NCI-H345 treated with DMSO at 0.1 percent for 48 hours (cell line): Measurements from ENCODE around the gene ADRA2B.
A peak's percentile ranks its signal among the peaks of the same experiment; 100 is the strongest.
"Not testable (repeated sequence)": the region's sequence is repeated elsewhere in the genome, so short reads cannot be mapped to it uniquely, and the experiment has no call there.

ENCODE experiments used
- DNase-seq: peaks from one replicate; lab custom pipeline; 2025; ENCODE audit not compliant: unreplicated experiment; lab: John Stamatoyannopoulos, UW

The ADRA2B gene

DNA sequence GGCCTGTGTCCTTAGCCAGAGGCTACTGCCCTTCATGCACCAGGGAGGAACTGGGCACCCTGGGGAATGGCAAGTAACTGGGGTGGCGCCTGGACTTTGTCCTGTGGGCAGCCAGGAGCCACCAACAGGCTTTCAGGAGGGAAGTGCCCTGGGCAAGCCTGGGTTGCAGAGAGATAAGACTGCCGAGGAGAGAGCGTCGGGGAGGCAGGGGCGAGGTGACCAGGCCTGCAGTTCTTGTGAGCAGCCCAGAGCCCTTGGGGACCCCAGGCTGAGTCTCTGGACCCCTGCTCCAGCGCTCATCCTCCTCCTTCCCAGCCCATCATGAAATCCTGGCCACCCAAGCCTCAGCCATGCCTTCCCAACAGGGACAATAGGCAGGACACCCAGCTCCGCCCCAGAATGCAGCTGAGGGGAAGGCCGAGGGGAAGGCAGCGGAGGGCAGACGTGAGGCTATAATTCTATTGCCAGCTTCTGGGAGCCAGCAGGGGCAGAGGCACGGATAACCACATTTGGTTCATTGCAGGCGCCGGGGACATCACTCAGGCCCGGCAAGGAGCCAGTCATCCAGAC lies 25.1 kb downstream of the ADRA2B start:
- no peak for DNase-seq

DNA sequence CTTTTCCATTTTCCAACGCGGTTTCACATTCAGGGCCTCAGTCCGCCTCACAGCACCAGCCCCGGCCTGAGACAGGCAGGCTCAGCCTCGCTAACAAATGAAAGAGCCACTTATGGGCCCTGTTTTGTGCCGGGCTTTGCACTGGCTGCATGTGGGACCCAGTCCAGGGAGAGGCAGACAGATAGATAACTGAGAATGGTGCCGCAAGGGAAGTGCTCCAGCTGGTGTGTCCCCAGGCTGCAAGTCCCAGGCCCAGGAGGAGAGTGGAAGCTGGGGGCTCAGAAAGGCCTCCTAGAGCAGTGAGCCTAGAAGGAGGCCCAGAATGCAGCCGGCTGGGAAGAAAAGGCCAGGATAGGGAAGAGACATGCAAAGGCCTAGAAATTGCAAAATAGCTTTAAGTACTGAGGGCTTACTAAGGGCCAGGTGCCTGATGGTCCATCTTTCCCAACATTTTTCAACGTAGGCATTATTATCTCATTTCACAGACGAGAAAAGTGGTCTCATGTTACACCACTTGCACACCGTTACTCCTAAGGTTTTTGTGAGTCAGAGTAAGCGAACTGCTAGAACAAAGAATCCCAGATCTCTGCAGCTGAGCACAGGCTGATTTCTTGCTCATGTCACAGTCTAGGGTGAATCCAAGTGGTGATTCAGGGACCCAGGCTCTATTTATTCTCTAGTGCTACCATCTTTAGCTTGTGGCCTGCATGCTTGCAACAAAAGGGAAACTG lies 26.0 kb downstream of the ADRA2B start:
- no peak for DNase-seq

DNA sequence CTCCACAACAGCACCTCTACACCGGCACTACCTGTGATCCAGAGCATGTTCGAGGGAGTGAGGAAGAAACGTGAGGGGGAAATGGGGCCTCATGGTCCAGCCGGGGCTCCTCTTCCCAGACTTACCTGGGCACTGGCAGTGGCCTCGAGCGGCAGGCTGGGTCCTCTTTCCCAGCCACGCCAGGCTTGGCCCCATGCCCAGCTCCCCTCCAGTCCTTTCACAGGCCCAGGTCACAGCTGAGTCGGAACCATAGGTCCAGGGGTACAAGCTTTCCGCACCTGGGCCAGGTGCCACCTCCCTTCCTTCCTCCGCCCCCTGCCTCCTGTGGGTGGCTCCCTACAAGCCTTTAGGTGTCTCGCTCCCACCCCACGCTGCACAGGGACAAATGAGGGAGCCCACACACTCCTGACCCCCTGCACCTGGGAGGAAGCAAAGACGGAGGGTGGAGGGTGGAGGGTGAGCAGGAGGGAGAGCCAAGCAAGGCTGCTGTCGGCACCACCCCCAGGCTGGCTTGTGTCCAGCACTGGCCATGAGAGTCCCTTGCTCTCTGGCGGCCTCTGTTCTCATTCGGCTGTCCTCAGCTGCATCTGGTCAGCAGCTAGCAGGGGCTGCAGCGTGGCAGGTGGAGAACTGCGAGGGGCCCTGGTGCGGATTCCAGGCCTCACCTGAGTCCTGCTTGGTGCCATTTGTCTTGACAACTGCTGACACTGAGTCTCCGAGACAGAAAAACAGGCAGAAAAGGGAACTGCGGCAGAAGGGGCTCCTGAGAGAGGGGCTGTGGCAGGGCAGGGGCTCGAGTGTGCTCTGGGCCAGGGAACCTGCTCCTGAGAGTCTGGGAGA lies 26.8 kb downstream of the ADRA2B start:
- no peak for DNase-seq

DNA sequence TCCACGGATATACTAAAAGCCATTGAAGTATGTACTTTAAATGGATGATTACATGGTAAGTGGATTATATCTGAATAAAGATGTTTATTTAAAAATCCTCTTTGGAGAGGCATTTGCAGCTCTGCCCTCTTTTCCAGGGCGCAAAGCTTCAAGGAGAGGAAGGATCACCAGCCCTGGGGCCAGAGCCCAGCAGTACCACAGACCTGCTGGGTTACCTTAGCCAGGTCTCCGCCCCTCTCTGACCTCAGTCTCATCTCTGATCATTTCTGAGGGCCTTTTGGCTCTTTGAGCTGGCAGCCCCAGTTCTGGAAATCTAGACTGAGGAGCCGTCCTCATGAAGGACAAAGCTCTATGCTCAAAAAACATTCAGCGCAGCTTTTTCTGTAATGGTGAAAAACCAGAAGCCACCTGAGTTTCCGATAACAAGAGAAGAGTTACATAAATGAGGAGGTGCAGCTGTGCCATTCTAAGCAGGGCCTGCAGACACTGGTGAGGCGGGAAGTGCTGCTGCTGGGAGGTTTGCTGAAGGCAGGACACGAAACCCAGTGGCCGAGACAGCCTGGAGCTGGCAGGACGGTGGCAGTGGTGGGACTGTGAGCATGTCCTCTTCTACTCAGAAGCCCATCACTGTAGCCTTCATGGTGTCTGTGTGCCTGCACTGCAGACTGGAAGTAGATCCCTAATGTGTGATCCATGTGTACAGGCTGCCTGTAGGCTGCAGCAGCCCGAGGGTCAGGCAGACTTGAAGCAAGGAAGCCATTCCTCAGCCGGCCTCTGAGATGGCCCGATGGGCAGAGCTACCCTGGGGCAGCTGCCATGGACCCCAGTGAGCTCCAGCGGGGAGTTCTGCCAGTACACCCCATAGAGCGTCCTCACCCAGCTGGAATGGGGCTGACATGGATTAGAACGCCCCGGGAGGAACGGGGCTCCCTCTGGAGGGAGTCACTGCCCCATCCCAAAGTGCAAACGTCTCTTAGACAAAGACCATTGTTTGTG lies 27.7 kb downstream of the ADRA2B start:
- peak; percentile 22 for DNase-seq

DNA sequence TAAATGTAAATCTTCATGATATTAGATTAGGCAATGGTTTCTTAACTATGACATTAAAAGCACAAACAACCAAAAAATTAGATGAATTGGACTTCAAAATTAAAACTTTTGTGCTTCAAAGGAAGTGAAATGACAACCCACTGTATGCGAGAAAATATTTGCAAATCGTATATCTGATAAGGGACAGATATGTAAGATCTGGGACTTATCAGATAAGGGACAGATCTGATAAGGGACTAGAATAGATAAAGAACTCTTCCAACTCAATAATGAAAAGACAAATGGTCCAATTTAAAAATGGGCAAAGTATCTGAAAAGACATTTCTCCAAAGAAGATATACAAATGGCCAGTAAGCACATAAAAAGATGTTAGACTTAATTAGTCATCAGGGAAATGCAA lies 29.2 kb downstream of the ADRA2B start:
- DNase-seq, result no peak

DNA sequence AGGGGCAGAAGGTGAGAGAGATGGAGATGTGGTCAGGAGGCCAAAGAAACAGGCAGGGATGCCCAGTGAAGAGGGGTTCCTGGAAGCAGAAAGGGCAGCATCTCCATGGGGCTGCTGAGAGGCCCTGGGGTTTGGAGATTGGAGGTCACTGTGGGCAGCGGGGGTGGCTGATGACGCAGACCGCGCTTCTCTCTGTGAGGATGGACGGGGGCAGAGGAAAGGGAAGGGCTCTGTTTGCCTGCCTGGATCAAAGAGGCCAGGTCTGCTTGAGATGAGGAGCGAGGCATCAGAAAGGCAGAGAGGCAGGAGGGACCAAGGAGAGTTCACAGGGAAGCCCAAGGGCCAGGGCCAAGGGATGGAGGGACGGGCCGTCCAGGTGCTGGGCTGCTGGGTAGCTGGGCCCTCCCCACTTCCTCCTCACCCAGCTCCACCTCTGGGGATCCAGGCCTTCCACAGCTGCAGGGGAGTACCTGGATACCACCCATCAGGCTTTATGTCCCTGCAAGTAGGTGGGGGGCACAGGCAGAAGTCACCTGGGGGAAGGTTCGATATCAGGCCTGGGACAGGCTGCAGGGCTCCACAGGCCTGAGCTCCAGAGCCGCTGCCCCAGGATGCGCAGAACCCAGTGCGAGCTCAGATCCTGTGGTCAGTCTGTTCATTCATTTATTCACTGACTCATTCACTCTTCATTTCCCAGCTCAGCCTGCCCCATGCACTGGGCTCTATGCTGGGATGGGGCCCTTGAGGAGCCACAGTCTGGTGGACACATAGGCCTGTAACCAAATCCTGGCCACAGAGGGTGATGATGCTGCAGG lies 30.6 kb downstream of the ADRA2B start:
- DNase-seq, result no peak

DNA sequence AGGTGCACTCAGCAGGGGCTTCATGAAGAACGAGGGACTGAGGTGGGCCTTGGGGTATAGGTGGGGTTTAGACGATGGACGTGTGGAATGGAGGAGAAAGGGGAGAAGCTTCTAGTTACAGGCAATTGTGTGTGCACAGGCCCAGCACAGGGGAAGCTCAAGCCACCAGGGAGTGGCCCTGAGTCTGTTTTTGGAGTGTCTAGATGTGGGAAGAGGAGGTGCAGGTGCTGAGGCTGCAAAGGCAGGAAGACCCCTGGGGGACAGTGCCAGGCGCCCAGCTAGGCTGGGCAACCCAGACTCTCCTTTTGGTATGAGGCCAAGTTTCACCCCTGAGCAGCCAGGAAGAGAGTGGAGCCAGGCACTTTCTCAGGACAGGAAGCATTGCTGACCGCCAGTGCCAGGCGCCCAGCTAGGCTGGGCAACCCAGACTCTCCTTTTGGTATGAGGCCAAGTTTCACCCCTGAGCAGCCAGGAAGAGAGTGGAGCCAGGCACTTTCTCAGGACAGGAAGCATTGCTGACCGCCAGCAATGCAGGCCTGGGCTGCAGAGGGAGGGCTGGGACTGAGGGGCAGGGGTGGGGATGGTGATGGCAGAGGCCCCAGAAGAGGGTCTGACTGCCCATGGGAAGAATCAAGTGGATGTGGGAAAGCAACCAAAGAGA lies 31.4 kb downstream of the ADRA2B start:
- not testable (repeated sequence) for DNase-seq

DNA sequence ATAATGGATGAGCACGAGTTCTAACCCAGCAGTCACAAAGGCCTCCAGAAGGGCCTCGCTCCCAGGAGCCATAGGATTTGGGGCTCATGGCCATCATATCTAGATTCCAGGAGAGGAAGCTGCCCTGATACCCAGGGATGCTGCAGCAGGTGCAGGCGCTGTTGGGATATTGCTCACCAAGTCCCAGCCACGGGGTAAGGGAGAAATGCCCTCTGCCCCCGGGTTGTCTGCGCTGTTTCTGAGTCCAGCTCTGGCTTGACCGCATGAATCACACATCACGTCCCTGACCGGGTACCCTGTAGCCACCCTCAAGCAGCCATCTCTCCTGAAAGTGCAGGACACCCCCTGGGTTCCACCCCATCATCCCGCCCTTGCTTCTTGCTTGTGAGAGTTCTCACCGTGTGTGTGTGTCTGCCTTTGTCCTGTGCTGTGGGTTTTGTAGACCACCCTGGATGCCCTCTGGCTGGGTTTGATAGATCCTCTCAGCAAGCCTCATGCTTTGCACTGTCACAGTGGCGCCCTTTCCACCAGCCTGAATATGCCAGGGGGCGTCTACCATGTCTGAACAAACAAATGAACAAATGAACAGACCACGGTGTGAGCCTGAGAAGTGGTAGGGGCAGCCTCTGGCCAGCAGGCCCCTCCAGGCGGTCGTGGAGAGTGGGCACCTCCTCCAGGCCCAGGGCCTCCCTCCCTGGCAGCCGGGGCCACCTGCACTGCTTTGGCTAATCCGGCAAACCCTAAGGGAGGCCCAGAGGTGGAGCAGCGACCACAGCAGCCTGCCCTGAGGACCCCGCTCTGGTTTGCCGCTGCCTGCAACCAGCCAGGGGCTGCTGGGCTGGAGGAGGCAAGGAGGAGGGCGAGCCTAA lies 32.1 kb downstream of the ADRA2B start:
- DNase-seq, result no peak

DNA sequence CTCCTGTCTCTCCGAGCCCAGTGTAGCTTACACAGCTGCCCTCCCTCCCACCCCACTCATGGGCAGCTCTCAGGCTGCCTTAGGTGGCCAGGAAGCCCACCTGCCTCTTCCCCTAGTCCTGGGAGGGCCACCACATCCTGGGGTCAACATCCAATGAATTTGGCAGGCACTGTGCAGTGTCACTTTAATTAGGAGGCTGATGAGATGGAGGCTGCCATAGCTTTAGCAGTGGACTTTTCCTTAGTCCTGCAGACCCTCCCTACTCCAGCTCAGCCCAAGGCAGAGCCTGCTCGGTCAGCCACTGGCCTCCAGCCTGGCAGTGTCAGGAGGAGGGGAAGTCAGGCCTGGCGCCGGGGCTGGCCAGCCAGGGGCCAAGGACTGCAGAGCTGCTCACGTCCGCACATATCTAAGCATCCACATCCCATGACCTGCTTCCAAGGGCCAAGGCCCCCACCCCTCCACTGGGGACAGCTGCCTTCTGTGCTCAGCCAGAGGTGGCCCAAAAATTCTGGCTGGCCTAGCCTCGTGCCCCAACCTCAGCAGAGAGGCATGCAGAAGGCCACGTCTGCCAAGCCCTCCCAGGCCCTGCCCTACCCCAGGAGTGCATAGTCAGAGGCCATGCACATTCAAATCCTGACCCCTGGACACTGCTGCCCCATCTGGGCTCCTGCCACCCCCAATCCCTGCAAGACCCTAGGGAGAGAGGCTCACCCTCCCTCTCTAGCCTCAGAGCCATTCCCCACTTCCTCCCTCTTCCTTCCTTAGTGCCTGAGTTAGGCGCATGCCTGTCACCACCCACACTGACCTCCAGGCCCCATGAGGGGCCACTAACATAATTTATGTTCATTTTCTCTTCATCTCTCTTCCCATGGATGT lies 33.1 kb downstream of the ADRA2B start:
- no peak for DNase-seq

DNA sequence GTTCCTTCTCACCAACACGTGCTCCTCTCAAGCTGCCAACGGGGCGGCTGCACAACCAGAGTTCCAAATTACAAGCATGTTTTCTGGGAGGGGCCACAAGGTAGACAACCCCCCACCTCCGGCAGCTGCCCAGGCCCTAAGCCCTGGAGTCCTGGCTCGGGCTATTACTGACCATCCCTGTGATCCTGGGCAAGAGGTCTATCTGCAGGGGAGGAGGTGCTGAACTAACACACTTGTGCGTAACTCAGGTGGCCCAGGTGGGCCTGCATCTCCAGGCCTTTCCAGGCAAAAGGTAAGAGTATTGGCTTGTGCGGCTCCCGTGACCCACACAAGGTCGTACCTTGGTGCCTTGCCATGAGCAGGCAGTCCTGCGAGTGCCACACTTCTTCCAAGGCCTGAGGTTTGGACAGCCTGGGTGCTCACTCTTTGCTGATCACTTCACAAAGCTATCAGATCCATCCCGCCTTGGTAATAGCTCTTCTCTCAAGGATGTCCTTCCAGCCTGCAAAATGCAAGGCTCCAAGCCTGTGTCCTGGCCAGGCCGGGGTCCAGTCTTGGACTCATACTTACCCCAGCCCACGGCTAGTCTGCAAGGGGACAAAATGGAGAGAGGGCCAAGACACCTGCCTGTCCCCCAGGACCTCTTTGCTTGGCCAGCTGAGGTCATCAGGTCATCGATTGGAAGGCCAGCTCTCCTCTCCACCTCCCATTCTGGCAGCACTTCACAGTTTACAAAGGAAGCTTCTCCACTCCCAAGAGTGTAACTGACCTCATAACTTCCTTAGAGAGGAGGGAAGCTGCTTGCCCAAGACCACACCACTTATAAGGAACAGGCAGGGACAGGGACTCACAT lies 33.9 kb downstream of the ADRA2B start:
- DNase-seq, result no peak

DNA sequence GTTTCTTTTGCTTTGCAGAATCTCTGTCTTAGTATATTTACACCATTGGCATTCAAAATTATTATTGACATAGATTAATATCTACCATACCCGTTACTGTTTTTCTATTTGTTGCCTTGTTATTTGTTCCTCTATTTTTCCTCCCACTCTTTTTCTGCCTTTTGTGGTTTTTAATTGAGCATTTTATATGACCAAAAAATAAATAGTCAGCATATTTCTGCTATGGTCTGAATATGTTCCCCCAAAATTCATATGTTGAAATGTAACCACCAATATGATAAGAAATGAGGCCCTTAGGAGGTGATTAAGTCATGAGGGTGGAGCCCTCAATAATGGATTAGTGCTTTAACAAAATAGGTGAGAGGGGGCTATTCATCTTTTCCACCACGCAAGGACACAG lies 35.3 kb downstream of the ADRA2B start:
- DNase-seq, result no peak

DNA sequence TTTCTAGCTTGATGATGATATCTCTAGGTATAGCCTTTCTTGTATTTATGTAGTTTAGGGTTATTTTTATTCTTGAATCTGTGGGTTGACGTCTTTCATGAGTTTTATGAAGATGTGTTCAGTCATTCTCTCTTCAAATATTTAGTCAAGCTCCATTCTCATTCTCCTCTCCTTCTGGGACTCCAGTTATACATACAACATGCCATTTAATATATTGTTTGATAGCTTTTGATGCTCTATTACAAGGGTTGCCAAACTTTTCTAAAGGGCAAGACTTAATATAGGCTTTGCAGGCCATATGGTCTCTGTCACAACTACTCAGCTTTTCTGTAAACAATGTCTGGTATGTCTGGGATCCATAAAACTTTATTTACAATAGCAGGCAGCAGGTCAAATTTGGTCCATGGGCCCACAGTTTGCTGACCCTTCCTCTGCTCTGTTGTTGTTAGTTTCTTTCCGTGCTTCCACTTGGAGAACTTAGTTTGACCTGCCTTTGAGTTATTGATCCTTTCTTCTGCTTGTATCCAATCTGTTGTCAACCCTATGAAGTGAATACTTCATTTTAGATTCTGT lies 41.1 kb downstream of the ADRA2B start:
- DNase-seq, result no peak

DNA sequence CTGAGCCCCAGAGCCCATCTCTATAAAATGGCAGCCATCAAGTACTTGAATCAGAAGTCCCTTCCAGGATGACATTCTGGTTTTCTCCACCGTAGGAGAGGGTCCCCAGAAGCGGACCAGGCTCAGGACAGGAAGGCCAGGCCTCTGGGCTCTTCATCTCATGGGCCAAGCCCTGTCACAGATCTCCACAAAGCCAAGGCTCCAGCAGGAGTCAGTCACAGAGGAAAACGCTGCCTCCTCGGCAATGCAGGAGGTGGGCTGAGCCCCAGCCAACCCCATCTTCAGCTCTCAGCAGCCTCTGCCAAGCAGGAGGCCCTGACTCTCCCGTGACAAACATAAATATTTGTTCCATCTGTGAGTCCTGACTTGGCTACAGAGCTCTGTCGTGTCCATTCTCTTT lies 42.2 kb downstream of the ADRA2B start:
- DNase-seq, result no peak

DNA sequence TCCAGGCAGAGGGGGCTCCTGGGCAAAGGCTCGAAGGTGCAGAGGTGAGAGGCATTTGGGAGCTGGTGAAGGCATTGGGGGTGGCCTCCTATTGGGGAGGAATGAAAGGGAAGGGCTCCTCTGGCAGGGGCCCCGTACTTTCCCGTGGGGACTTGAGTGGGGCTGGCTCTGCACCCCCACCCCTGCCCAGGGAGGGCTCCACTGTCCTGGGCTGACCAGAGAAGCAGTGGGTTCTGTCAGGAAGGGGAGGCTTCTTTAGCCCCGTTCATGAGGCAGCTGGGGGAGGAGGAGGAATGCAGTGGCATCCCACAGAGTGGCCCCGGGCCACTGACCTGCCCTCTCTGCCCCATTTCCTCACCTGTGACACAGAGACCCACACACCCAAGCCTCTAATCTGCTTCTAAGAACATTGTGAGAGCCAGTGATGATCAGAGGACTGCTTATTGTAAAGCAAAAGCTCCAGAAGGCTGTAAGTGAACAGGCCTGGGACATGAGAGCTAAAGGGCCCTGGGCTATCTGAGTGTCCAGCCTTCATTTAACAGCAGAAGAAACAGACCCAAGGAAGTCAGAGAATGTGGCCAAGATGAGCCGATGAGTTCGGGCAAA lies 43.1 kb downstream of the ADRA2B start:
- no peak for DNase-seq

DNA sequence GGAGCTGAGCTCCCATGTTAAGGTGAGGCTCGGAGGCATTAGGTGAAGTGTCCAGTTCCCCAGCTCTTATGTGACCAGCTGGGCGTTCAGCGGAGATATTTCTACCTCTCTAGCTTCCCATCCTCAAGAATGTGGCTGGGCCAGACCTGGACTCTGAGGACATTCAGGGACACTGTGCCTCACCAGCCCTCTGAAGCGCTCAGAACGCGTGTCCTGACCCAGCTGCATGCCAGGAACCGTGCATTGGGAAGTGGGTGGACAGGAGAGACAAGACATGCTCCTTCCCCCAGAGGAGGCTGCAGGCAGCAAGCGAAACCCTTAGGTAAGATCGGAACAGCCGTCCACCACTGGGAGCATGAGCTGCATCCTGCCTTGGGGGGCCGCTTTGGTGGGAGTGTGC lies 43.6 kb downstream of the ADRA2B start:
- DNase-seq, result no peak

DNA sequence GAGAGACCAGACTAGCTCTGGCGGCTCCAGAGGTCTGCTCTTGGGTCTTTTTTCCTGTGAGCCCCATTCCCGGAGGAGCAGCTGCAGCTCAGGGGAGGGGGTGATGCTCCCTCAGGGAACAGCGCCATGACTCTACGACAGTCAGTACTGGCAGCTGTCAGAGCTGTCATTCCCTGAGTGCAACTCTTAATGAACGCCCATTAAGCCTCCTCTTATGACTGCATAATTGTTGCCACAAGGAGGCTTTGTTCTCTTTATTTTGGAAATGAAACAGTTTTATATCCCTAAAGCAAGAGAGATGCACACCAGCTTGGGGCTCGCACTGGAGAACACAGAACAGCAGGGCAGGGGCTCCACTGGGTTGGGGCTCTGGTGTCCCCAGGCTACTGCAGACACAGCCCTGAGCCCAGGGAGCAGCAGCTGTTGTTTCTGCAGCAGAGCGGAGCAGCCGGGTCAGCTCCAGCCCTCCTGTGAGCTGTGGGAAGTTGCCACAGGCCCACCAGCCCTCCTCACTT lies 44.3 kb downstream of the ADRA2B start:
- DNase-seq, result not testable (repeated sequence)
